Activated CD4-positive, CD25-positive, alpha-beta regulatory T cell treated with anti-CD3 and anti-CD28 coated beads, Interleukin-2, amount 50 U/mL, for 16 hours (primary cell): ENCODE data around the gene TMPRSS6.
A peak's percentile ranks its signal among the peaks of the same experiment; 100 is the strongest.
"Not testable (repeated sequence)": the region's sequence is repeated elsewhere in the genome, so short reads cannot be mapped to it uniquely, and the experiment has no call there.

Source experiments
- DNase-seq: peaks from one replicate; pipeline ENCODE4 v3.0.0-alpha.2; 2020; ENCODE audit warnings: low read depth, low spot score

Gene TMPRSS6

GRCh38 chr22:37088750-37089408, 20.6 kb downstream of the TMPRSS6 start:
- DNase-seq = no peak

GRCh38 chr22:37088108-37088605, 21.4 kb downstream of the TMPRSS6 start:
- no peak for DNase-seq

GRCh38 chr22:37086184-37086583, 23.3 kb downstream of the TMPRSS6 start:
- DNase-seq = no peak

GRCh38 chr22:37084385-37084784, 25.1 kb downstream of the TMPRSS6 start:
- DNase-seq = no peak

GRCh38 chr22:37083914-37084313, 25.6 kb downstream of the TMPRSS6 start:
- no peak for DNase-seq

- no peak for DNase-seq
Measured at GRCh38 chr22:37082251-37082873, 27.2 kb downstream of the TMPRSS6 start.

GRCh38 chr22:37080838-37081237, 28.7 kb downstream of the TMPRSS6 start:
- no peak for DNase-seq

- DNase-seq = no peak
Measured at GRCh38 chr22:37080438-37080837, 29.1 kb downstream of the TMPRSS6 start.

- DNase-seq = peak; percentile 64
Measured at GRCh38 chr22:37079668-37080171, 29.8 kb downstream of the TMPRSS6 start.

- DNase-seq = no peak
Measured at GRCh38 chr22:37079158-37079557, 30.4 kb downstream of the TMPRSS6 start.

GRCh38 chr22:37077802-37078448, 31.6 kb downstream of the TMPRSS6 start:
- peak; percentile 68 for DNase-seq

GRCh38 chr22:37075822-37076433, 33.6 kb downstream of the TMPRSS6 start:
- DNase-seq = no peak

GRCh38 chr22:37075046-37075445, 34.5 kb downstream of the TMPRSS6 start:
- DNase-seq = no peak

GRCh38 chr22:37074537-37074936, 35.0 kb downstream of the TMPRSS6 start:
- DNase-seq = no peak

GRCh38 chr22:37072673-37073072, 36.8 kb downstream of the TMPRSS6 start:
- no peak for DNase-seq

- not testable (repeated sequence) for DNase-seq
Measured at GRCh38 chr22:37071850-37072592, 37.5 kb downstream of the TMPRSS6 start.

- no peak for DNase-seq
Measured at GRCh38 chr22:37070744-37071143, 38.8 kb downstream of the TMPRSS6 start.

- no peak for DNase-seq
Measured at GRCh38 chr22:37070334-37070733, 39.2 kb downstream of the TMPRSS6 start.

GRCh38 chr22:37069719-37070118, 39.8 kb downstream of the TMPRSS6 start:
- DNase-seq = no peak

GRCh38 chr22:37069319-37069718, 40.2 kb downstream of the TMPRSS6 start:
- DNase-seq = no peak

GRCh38 chr22:37068859-37069258, 40.7 kb downstream of the TMPRSS6 start:
- no peak for DNase-seq
